Colonic mucosa (tissue), 4 donors: ENCODE data around the gene TPI1. TPM values are rescaled to one million over a fixed set of nuclear protein-coding genes. Genes with fewer than 3 reads are reported as not detected.
A peak's percentile ranks its signal among the peaks of the same experiment; 100 is the strongest.

Experiments
- DNase-seq: peaks from one replicate; pipeline ENCODE4 v3.0.0-alpha.2; 2020
- H3K27ac ChIP-seq: fragments of 200-600 bp; one replicate; pipeline ENCODE4 v1.8.0; 2021
- H3K27me3 ChIP-seq: fragments of 200-600 bp; one replicate; pipeline ENCODE4 v1.8.0; 2021
- H3K36me3 ChIP-seq: fragments of 200-600 bp; one replicate; pipeline ENCODE4 v1.8.0; 2021
- H3K4me1 ChIP-seq: fragments of 200-600 bp; one replicate; pipeline ENCODE4 v1.8.0; 2021; ENCODE audit warnings: mild to moderate bottlenecking
- H3K4me3 ChIP-seq: fragments of 200-600 bp; one replicate; pipeline ENCODE4 v1.8.0; 2021
- H3K9ac ChIP-seq, 2 donors: one replicate each; pipeline ENCODE4 v1.7.0; 2013; ENCODE audit warnings: control low read depth in 2 of 2, low read depth in 2 of 2, low read length in 2 of 2
- H3K9me3 ChIP-seq: fragments of 200-600 bp; one replicate; pipeline ENCODE4 v1.8.0; 2021
- intact Hi-C: fragments of 100-400 bp; cut with DNase I; formaldehyde crosslinking; loops from one replicate; pipeline ENCODE4 v1.14.1; 2022
- total RNA-seq, 2 donors: library from RNA; stranded (reverse); fragmentation: NEBNext Ultra II Directional in 1 of 2; extraction: Animal tissue kit (Norgen Biotek cat#: 25700) in 1 of 2; gene quantifications; one replicate each; pipeline ENCODE4 v1.2.1, GENCODE V29; 2021
- TF ChIP-seq, protein P1 (sequence below): fragments of 200-600 bp; IDR thresholded peaks from one replicate; pipeline ENCODE4 v1.8.0; 2022; ENCODE audit warnings: antibody characterized with exemption, mild to moderate bottlenecking
- donor health status: healthy.
- donor health status: DM: no; HTN: no; CAD: no.
- donor health status: DM: no; HTN: no; CAD: no.

The TPI1 gene
- total RNA-seq, 2 donors from 2014 or later: 1,097 to 1,106 TPM

DNA sequence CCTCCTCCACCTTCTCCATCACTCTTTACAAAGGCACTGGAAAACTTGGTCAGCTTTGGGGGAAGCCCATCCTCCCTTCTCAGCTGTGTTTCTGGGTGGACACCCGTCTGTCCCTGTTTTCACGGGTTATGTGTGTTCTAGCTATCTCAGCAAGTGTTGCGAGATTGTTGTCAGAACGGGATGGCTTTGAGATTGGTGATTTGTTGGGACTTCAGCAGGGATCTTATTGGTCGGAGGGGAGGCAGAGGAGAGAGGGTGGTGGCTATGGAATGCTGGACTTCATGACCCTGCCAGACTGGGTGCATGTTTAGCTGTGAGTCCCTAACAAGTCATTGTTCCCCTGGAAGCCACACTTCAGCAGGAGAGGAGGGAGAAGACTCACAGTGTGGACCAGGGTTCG, 13.3 kb upstream of the TPI1 start:
- Histone ChIP-seq H3K9me3 (no peaks in the 10 kb centered on the region), H3K9ac (peak overlapping the region in 1 of 2 donors; percentile 71), H3K4me1 (peaks cover 13% of the 10 kb centered on the region), H3K4me3 (no peak overlapping the region), H3K27me3 (no peaks in the 10 kb centered on the region), H3K36me3 (peaks cover 9% of the 10 kb centered on the region), H3K27ac (no peak overlapping the region)
- intact Hi-C loops: no loop called here
- DNase-seq: no peak
- TF ChIP-seq, protein P1, sequence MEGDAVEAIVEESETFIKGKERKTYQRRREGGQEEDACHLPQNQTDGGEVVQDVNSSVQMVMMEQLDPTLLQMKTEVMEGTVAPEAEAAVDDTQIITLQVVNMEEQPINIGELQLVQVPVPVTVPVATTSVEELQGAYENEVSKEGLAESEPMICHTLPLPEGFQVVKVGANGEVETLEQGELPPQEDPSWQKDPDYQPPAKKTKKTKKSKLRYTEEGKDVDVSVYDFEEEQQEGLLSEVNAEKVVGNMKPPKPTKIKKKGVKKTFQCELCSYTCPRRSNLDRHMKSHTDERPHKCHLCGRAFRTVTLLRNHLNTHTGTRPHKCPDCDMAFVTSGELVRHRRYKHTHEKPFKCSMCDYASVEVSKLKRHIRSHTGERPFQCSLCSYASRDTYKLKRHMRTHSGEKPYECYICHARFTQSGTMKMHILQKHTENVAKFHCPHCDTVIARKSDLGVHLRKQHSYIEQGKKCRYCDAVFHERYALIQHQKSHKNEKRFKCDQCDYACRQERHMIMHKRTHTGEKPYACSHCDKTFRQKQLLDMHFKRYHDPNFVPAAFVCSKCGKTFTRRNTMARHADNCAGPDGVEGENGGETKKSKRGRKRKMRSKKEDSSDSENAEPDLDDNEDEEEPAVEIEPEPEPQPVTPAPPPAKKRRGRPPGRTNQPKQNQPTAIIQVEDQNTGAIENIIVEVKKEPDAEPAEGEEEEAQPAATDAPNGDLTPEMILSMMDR: no peak

DNA sequence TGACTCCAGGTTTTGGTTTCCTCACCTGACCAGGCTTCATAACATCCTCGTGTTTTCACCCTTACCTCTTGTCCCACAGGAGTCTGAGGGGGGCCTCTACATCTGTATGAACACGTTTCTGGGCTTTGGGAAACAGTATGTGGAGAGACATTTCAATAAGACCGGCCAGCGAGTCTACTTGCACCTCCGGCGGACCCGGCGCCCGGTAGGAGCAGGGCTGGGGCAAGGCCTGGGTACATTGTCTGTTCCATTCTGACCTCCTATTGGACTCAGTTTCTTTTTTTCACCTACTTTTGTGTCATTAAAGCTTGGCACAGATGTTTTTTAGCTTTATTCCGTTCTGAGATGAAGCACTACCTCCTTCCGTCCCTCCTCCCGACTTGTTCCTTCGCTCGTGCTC, 12.0 kb upstream of the TPI1 start:
- TF ChIP-seq, protein P1: no peak
- no peaks in the 10 kb centered on the region for H3K27me3 ChIP-seq
- no peak for DNase-seq
- no peaks in the 10 kb centered on the region for H3K9me3 ChIP-seq
- intact Hi-C loops: no loop called here
- H3K9ac ChIP-seq: no peak overlapping the region
- H3K36me3 ChIP-seq: peaks cover 9% of the 10 kb centered on the region
- H3K27ac ChIP-seq: no peak overlapping the region
- no peak overlapping the region for H3K4me3 ChIP-seq
- peaks cover 11% of the 10 kb centered on the region for H3K4me1 ChIP-seq

DNA sequence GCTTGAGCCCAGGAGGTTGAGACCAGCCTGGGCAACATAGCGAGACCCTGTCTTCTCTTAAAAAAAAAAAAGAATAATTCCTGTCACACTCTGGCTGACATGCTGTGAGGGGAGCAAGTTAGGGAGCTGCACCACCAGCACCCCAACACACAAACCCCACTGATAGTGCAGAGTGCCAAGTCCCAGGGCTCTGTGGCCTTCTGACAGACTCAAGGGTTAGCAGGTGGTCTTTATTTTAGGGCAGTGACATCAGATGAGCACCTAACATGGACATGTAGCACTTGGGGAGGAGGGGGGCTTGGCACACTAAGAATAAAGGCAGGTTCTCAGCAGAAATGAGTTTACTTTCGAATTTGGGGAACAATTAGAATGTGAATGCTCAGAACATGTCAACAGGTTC, 8.5 kb upstream of the TPI1 start:
- H3K27me3 ChIP-seq: no peaks in the 10 kb centered on the region
- H3K36me3 ChIP-seq: peaks cover 14% of the 10 kb centered on the region
- no peaks in the 10 kb centered on the region for H3K9me3 ChIP-seq
- no peak overlapping the region for H3K27ac ChIP-seq
- TF ChIP-seq, protein P1: no peak
- no peak for DNase-seq
- no peaks in the 10 kb centered on the region for H3K4me1 ChIP-seq
- intact Hi-C loops: no loop called here
- H3K4me3 ChIP-seq: no peak overlapping the region
- H3K9ac ChIP-seq: no peak overlapping the region

DNA sequence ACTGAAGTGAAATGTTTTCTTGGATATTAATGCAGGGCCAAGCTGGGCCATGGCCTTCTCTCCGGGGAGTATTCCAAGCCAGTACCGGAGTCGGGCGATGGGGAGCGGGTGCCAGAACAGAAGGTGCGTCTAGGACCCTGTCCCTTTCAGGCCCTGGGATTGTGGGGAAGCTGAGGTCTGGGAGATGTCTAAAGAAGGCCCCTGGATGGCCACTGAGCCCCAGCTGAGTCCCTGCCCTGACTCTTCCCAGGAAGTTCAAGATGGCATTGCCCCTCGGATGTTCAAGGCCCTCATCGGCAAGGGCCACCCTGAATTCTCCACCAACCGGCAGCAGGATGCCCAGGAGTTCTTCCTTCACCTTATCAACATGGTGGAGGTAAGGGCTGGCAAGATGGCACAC, 7.2 kb upstream of the TPI1 start:
- intact Hi-C loops: no loop called here
- no peak for DNase-seq
- H3K36me3 ChIP-seq: peaks cover 14% of the 10 kb centered on the region

DNA sequence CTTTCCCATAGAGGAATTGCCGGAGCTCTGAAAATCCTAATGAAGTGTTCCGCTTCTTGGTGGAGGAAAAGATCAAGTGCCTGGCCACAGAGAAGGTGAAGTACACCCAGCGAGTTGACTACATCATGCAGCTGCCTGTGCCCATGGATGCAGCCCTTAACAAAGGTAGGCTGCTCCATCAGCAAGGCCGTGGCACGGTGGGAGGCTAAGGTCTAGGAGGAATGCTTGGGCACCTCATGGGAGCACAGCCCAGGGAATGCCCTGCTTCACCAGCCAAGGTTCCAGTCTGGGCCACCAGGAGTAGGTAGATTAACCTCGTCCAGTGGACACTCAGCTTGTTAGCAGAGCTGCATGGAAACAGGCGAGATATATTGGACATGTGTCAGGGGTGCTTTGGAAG, 6.4 kb upstream of the TPI1 start:
- Histone ChIP-seq H3K27ac (no peak overlapping the region), H3K27me3 (no peaks in the 10 kb centered on the region), H3K4me3 (no peak overlapping the region), H3K9me3 (no peaks in the 10 kb centered on the region), H3K9ac (no peak overlapping the region), H3K4me1 (no peaks in the 10 kb centered on the region), H3K36me3 (peaks cover 14% of the 10 kb centered on the region)
- no peak for DNase-seq
- intact Hi-C loops: no loop called here
- TF ChIP-seq, protein P1: no peak

More for the DNA sequence above, 7.2 kb upstream of the TPI1 start:
- Histone ChIP-seq H3K4me1 (no peaks in the 10 kb centered on the region), H3K4me3 (no peak overlapping the region), H3K9me3 (no peaks in the 10 kb centered on the region), H3K27ac (no peak overlapping the region), H3K27me3 (no peaks in the 10 kb centered on the region), H3K9ac (no peak overlapping the region)
- TF ChIP-seq, protein P1: no peak

DNA sequence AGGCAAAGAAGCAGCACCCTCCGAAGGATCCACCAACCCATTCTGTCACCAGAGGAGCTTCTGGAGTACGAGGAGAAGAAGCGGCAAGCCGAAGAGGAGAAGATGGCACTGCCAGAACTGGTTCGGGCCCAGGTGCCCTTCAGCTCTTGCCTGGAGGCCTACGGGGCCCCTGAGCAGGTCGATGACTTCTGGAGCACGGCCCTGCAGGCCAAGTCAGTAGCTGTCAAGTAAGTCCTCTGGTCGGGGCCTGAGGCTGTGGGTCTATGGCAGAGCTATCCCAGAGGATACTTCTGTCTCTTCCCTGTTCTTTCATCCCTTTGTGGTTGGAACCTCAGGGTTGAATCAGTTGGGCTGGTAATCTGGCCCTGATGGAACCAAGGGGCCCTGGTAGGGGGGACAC, 5.9 kb upstream of the TPI1 start:
- TF ChIP-seq, protein P1: no peak
- no peaks in the 10 kb centered on the region for H3K27me3 ChIP-seq
- H3K9me3 ChIP-seq: no peaks in the 10 kb centered on the region
- H3K4me3 ChIP-seq: no peak overlapping the region
- no peaks in the 10 kb centered on the region for H3K4me1 ChIP-seq
- intact Hi-C loops: no loop called here
- no peak for DNase-seq
- H3K9ac ChIP-seq: no peak overlapping the region
- H3K36me3 ChIP-seq: peaks cover 14% of the 10 kb centered on the region
- no peak overlapping the region for H3K27ac ChIP-seq
